NCI-H2029 treated with DMSO at 0.1 percent for 48 hours (cell line): Measurements from ENCODE around the gene WDR43.

ENCODE experiments used
- DNase-seq: peaks from one replicate; lab custom pipeline; 2025; lab: John Stamatoyannopoulos, UW

The WDR43 gene

GRCh38 chr2:28909655-28910353 is 15.3 kb downstream of the WDR43 start:
- no peak for DNase-seq

- no peak for DNase-seq
Measured at GRCh38 chr2:28915939-28916338, 21.5 kb downstream of the WDR43 start.

- DNase-seq, result no peak
Measured at GRCh38 chr2:28926847-28927246, 32.4 kb downstream of the WDR43 start.

- no peak for DNase-seq
Measured at GRCh38 chr2:28927469-28927868, 33.0 kb downstream of the WDR43 start.

- no peak for DNase-seq
Measured at GRCh38 chr2:28927878-28928277, 33.4 kb downstream of the WDR43 start.

- no peak for DNase-seq
Measured at GRCh38 chr2:28929581-28929980, 35.1 kb downstream of the WDR43 start.

GRCh38 chr2:28930205-28930604 is 35.7 kb downstream of the WDR43 start:
- DNase-seq, result no peak

GRCh38 chr2:28934769-28935168 is 40.3 kb downstream of the WDR43 start:
- DNase-seq, result no peak

- DNase-seq, result no peak
Measured at GRCh38 chr2:28941008-28941407, 46.5 kb downstream of the WDR43 start.

GRCh38 chr2:28944535-28945248 is 50.2 kb downstream of the WDR43 start:
- no peak for DNase-seq

GRCh38 chr2:28948160-28948559 is 53.7 kb downstream of the WDR43 start:
- no peak for DNase-seq

GRCh38 chr2:28949190-28949589 is 54.7 kb downstream of the WDR43 start:
- DNase-seq, result no peak

GRCh38 chr2:28949617-28950305 is 55.3 kb downstream of the WDR43 start:
- DNase-seq, result no peak

- DNase-seq, result no peak
Measured at GRCh38 chr2:28950941-28951630, 56.6 kb downstream of the WDR43 start.

- no peak for DNase-seq
Measured at GRCh38 chr2:28951910-28952835, 57.7 kb downstream of the WDR43 start.

GRCh38 chr2:28952836-28953211 is 58.4 kb downstream of the WDR43 start:
- DNase-seq, result no peak

- no peak for DNase-seq
Measured at GRCh38 chr2:28955467-28955866, 61.0 kb downstream of the WDR43 start.

- DNase-seq, result no peak
Measured at GRCh38 chr2:28956415-28956826, 62.0 kb downstream of the WDR43 start.

GRCh38 chr2:28956890-28957289 is 62.4 kb downstream of the WDR43 start:
- DNase-seq, result no peak

- peak; percentile 43 for DNase-seq
Measured at GRCh38 chr2:28958689-28959088, 64.2 kb downstream of the WDR43 start.

GRCh38 chr2:28960401-28960800 is 65.9 kb downstream of the WDR43 start:
- DNase-seq, result no peak
